ENCODE results near the gene TAF4.
"Not testable (repeated sequence)": the region's sequence is repeated elsewhere in the genome, so short reads cannot be mapped to it uniquely, and the experiment has no call there.

DNA sequence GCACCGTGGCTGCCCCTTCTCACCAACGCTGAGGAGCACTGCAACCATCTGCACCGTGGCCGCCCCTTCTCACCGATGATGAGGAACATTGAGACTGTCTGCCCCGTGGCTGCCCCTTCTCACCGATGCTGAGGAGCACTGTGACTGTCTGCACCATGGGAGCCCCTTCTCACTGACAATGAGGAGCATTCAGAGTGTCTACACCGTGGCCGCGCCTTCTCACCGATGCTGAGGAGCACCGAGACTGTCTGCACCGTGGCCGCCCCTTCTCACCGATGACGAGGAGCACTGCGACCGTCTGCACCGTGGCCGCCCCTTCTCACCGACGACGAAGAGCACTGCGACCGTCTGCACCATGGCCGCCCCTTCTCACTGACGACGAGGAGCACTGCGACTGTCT lies 120.2 kb downstream of the TAF4 start:
- TF ChIP-seq, protein P1, sequence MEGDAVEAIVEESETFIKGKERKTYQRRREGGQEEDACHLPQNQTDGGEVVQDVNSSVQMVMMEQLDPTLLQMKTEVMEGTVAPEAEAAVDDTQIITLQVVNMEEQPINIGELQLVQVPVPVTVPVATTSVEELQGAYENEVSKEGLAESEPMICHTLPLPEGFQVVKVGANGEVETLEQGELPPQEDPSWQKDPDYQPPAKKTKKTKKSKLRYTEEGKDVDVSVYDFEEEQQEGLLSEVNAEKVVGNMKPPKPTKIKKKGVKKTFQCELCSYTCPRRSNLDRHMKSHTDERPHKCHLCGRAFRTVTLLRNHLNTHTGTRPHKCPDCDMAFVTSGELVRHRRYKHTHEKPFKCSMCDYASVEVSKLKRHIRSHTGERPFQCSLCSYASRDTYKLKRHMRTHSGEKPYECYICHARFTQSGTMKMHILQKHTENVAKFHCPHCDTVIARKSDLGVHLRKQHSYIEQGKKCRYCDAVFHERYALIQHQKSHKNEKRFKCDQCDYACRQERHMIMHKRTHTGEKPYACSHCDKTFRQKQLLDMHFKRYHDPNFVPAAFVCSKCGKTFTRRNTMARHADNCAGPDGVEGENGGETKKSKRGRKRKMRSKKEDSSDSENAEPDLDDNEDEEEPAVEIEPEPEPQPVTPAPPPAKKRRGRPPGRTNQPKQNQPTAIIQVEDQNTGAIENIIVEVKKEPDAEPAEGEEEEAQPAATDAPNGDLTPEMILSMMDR (IDR thresholded peaks at IDR 0.05): not testable (repeated sequence)
- TF ChIP-seq ZFX (IDR thresholded peaks at IDR 0.05; ENCODE audit: borderline replicate concordance): not testable (repeated sequence)

Measured in 22Rv1 (cell line).